Occipital lobe (tissue), 2 donors: Measurements from ENCODE around the gene ZNF764. TPM values are rescaled to one million over a fixed set of nuclear protein-coding genes. Genes with fewer than 3 reads are reported as not detected.

Experiments
- DNase-seq: peaks from one replicate; lab custom pipeline; 2025; lab: John Stamatoyannopoulos, UW
- total RNA-seq: library from RNA; depleted of rRNA; stranded (reverse); fragments of >200 nt; gene quantifications from one replicate; pipeline ENCODE4 v1.2.3, GENCODE V29; 2014

The ZNF764 gene
- total RNA-seq, 1 donor from 2014 or later = 6.9 TPM

GRCh38 chr16:30570636-30571444 lies 12.7 kb upstream of the ZNF764 start:
- peak; percentile 52 for DNase-seq

GRCh38 chr16:30569746-30570635 lies 11.8 kb upstream of the ZNF764 start:
- no peak for DNase-seq

- DNase-seq = no peak
Measured at GRCh38 chr16:30569281-30569680, 11.1 kb upstream of the ZNF764 start.

- no peak for DNase-seq
Measured at GRCh38 chr16:30567991-30568638, 9.9 kb upstream of the ZNF764 start.

GRCh38 chr16:30567160-30567990 lies 9.2 kb upstream of the ZNF764 start:
- DNase-seq = no peak

- no peak for DNase-seq
Measured at GRCh38 chr16:30566531-30566930, 8.4 kb upstream of the ZNF764 start.

GRCh38 chr16:30565984-30566383 lies 7.8 kb upstream of the ZNF764 start:
- DNase-seq = no peak

GRCh38 chr16:30565526-30565925 lies 7.4 kb upstream of the ZNF764 start:
- DNase-seq = no peak

- no peak for DNase-seq
Measured at GRCh38 chr16:30562021-30562420, 3.8 kb upstream of the ZNF764 start.

- DNase-seq = no peak
Measured at GRCh38 chr16:30561089-30561816, 3.1 kb upstream of the ZNF764 start.

- DNase-seq = no peak
Measured at GRCh38 chr16:30559690-30560089, 1.5 kb upstream of the ZNF764 start.

GRCh38 chr16:30558789-30559377 lies 709 bp upstream of the ZNF764 start:
- DNase-seq = no peak

GRCh38 chr16:30557707-30557956 lies 542 bp downstream of the ZNF764 start:
- DNase-seq = no peak

GRCh38 chr16:30556125-30556473 lies 2.1 kb downstream of the ZNF764 start:
- DNase-seq = no peak

- no peak for DNase-seq
Measured at GRCh38 chr16:30555315-30556124, 2.7 kb downstream of the ZNF764 start.

- no peak for DNase-seq
Measured at GRCh38 chr16:30554557-30555314, 3.4 kb downstream of the ZNF764 start.

GRCh38 chr16:30553393-30553899 lies 4.7 kb downstream of the ZNF764 start:
- no peak for DNase-seq

- no peak for DNase-seq
Measured at GRCh38 chr16:30552956-30553355, 5.2 kb downstream of the ZNF764 start.

GRCh38 chr16:30551781-30552180 lies 6.4 kb downstream of the ZNF764 start:
- no peak for DNase-seq
